Neuronal stem cell (in vitro differentiated cells): ENCODE results near the gene ACTR6.

Experiments
- DNase-seq: peaks from one replicate; pipeline ENCODE4 v3.0.0-alpha.2; 2013; ENCODE audit warnings: low spot score
- H2AFZ ChIP-seq: one replicate; pipeline ENCODE4 v1.6.1; 2013; ENCODE audit warnings: mild to moderate bottlenecking, low read length, inconsistent platforms
- H2AK5ac ChIP-seq: 2 replicates; pipeline ENCODE4 v1.6.1; 2013; ENCODE audit warnings: low read depth, mild to moderate bottlenecking, inconsistent platforms, low read length, moderate library complexity, mixed read lengths
- H2BK120ac ChIP-seq: 2 replicates; pipeline ENCODE4 v1.6.1; 2013; ENCODE audit warnings: low read depth, mild to moderate bottlenecking, inconsistent platforms, low read length, moderate library complexity, mixed read lengths
- H2BK12ac ChIP-seq: one replicate; pipeline ENCODE4 v1.6.1; 2013; ENCODE audit warnings: low read length, inconsistent platforms
- H2BK15ac ChIP-seq: 2 replicates; pipeline ENCODE4 v1.6.1; 2013; ENCODE audit warnings: mild to moderate bottlenecking, low read length, inconsistent platforms, mixed read lengths
- H2BK5ac ChIP-seq: one replicate; pipeline ENCODE4 v1.6.1; 2013; ENCODE audit warnings: inconsistent platforms, mild to moderate bottlenecking, low read length, moderate library complexity
- H3K14ac ChIP-seq: one replicate; pipeline ENCODE4 v1.6.1; 2013; ENCODE audit warnings: low read length, inconsistent platforms
- H3K18ac ChIP-seq: 2 replicates; pipeline ENCODE4 v1.6.1; 2013; ENCODE audit warnings: low read length, inconsistent platforms
- H3K23ac ChIP-seq: 2 replicates; pipeline ENCODE4 v1.6.1; 2013; ENCODE audit warnings: low read depth, mild to moderate bottlenecking, mixed read lengths, low read length, inconsistent platforms; ENCODE audit not compliant: poor library complexity
- H3K27ac ChIP-seq: replicated peaks from 3 replicates; pipeline ENCODE4 v1.5.1; 2013; ENCODE audit warnings: low read length, inconsistent platforms
- H3K27me3 ChIP-seq, 3 experiments: 2 replicates each; pipeline ENCODE4 v1.6.1; 2013; ENCODE audit warnings: low read length in 3 of 3, mild to moderate bottlenecking in 2 of 3, inconsistent platforms in 1 of 3, low read depth in 1 of 3, mixed read lengths in 1 of 3, moderate library complexity in 1 of 3; ENCODE audit not compliant: control insufficient read depth in 3 of 3, insufficient read depth in 3 of 3
- H3K36me3 ChIP-seq, 2 donors: replicated peaks in 1 of 2; 2 replicates each; pipeline ENCODE4 v1.6.1; 2013; ENCODE audit warnings: low read length in 2 of 2; ENCODE audit not compliant: control insufficient read depth in 2 of 2, insufficient read depth in 2 of 2
- H3K4ac ChIP-seq: 2 replicates; pipeline ENCODE4 v1.6.1; 2013; ENCODE audit warnings: inconsistent platforms, mild to moderate bottlenecking, low read length, moderate library complexity
- H3K4me1 ChIP-seq, 2 donors: 1 replicate in 1 of 2; 2 replicates in 1 of 2; pipeline ENCODE4 v1.6.1; 2013; ENCODE audit warnings: low read length in 2 of 2, low read depth in 1 of 2; ENCODE audit not compliant: control insufficient read depth in 2 of 2, insufficient read depth in 1 of 2
- H3K4me2 ChIP-seq: one replicate; pipeline ENCODE4 v1.6.1; 2013; ENCODE audit warnings: mild to moderate bottlenecking, low read length, inconsistent platforms; ENCODE audit not compliant: insufficient read depth, poor library complexity, severe bottlenecking
- H3K4me3 ChIP-seq, 2 donors: 2 replicates each; pipeline ENCODE4 v1.5.1; 2013; ENCODE audit warnings: low read length in 2 of 2, mild to moderate bottlenecking in 2 of 2, inconsistent platforms in 1 of 2, moderate library complexity in 1 of 2
- H3K79me1 ChIP-seq: one replicate; pipeline ENCODE4 v1.6.1; 2013; ENCODE audit warnings: low read depth, mild to moderate bottlenecking, inconsistent platforms, low read length, moderate library complexity
- H3K9ac ChIP-seq: one replicate; pipeline ENCODE4 v1.6.1; 2013; ENCODE audit warnings: mild to moderate bottlenecking, low read depth, low read length, inconsistent platforms; ENCODE audit not compliant: poor library complexity
- H3K9me3 ChIP-seq, 2 donors: replicated peaks in 1 of 2; 2 replicates each; pipeline versions ENCODE3 to v1.6.1; 2013; ENCODE audit warnings: low read length in 2 of 2, mild to moderate bottlenecking in 2 of 2, inconsistent platforms in 1 of 2, low read depth in 1 of 2, mixed read lengths in 1 of 2, moderate library complexity in 1 of 2; ENCODE audit not compliant: control insufficient read depth in 2 of 2, insufficient read depth in 1 of 2
- H4K8ac ChIP-seq: one replicate; pipeline ENCODE4 v1.6.1; 2013; ENCODE audit warnings: low read depth, mild to moderate bottlenecking, inconsistent platforms, low read length, moderate library complexity
- H4K91ac ChIP-seq: one replicate; pipeline ENCODE4 v1.6.1; 2013; ENCODE audit warnings: low read length, low read depth, mild to moderate bottlenecking, inconsistent platforms; ENCODE audit not compliant: poor library complexity
- WGBS, 2 donors: extraction: QIAGEN DNeasy Blood & Tissue Kit; methylation state at CpG; one replicate each; pipeline ENCODE4 v1.1.7; 2013; ENCODE audit warnings: missing lambda C conversion rate in 2 of 2, mixed read lengths in 1 of 2; ENCODE audit not compliant: insufficient read length in 2 of 2, insufficient replicate concordance in 1 of 2; ENCODE audit errors: extremely low coverage in 2 of 2; 5-methylcytosine and 5-hydroxymethylcytosine counted together

The ACTR6 gene

GRCh38 chr12:100238801-100239200 lies 38.2 kb downstream of the ACTR6 start:
- Histone ChIP-seq H3K4me2 (no peak overlapping the region), H3K4me3 (no peak overlapping the region), H3K36me3 (no peaks in the 10 kb centered on the region), H2BK12ac (no peak overlapping the region), H3K9me3 (no peaks in the 10 kb centered on the region), H4K8ac (no peak overlapping the region), H2BK120ac (no peak overlapping the region), H3K4ac (no peak overlapping the region), H3K9ac (no peak overlapping the region), H3K27me3 (no peaks in the 10 kb centered on the region), H3K18ac (no peak overlapping the region), H3K27ac (no peak overlapping the region), H3K23ac (no peak overlapping the region), H3K79me1 (peaks cover under 1% of the 10 kb centered on the region), H4K91ac (no peak overlapping the region), H2BK5ac (no peak overlapping the region), H3K14ac (no peak overlapping the region), H3K4me1 (no peaks in the 10 kb centered on the region), H2AK5ac (no peak overlapping the region), H2AFZ (no peak overlapping the region), H2BK15ac (no peak overlapping the region)
- WGBS, 2 donors = no CpG with 5 or more reads among the region's 3 CpGs
- no peak for DNase-seq

GRCh38 chr12:100239589-100239988 lies 39.0 kb downstream of the ACTR6 start:
- no peak overlapping the region for H3K4me3 ChIP-seq
- WGBS, 2 donors = no CpG with 5 or more reads among the region's 1 CpG
- no peaks in the 10 kb centered on the region for H3K9me3 ChIP-seq
- no peak overlapping the region for H2BK15ac ChIP-seq
- no peak overlapping the region for H3K23ac ChIP-seq
- H3K79me1 ChIP-seq = no peaks in the 10 kb centered on the region
- no peak overlapping the region for H2AK5ac ChIP-seq
- H2BK12ac ChIP-seq = no peak overlapping the region
- no peak overlapping the region for H3K4ac ChIP-seq
- no peak overlapping the region for H3K27ac ChIP-seq
- no peak overlapping the region for H3K14ac ChIP-seq
- no peak overlapping the region for H2BK120ac ChIP-seq
- no peak overlapping the region for H3K18ac ChIP-seq
- DNase-seq = no peak
- H3K36me3 ChIP-seq = no peaks in the 10 kb centered on the region
- no peak overlapping the region for H2BK5ac ChIP-seq
- H4K8ac ChIP-seq = no peak overlapping the region
- no peak overlapping the region for H4K91ac ChIP-seq
- H3K4me1 ChIP-seq = no peaks in the 10 kb centered on the region
- H2AFZ ChIP-seq = no peak overlapping the region
- H3K4me2 ChIP-seq = no peak overlapping the region
- no peaks in the 10 kb centered on the region for H3K27me3 ChIP-seq
- no peak overlapping the region for H3K9ac ChIP-seq

- Histone ChIP-seq H3K79me1 (no peaks in the 10 kb centered on the region), H4K8ac (no peak overlapping the region), H3K18ac (no peak overlapping the region), H3K4me2 (no peak overlapping the region), H2BK5ac (no peak overlapping the region), H3K4me3 (no peak overlapping the region), H3K9ac (no peak overlapping the region), H4K91ac (no peak overlapping the region), H2AFZ (no peak overlapping the region), H2BK120ac (no peak overlapping the region), H2BK12ac (no peak overlapping the region), H3K23ac (no peak overlapping the region), H3K27ac (no peak overlapping the region), H2AK5ac (no peak overlapping the region), H3K9me3 (no peaks in the 10 kb centered on the region), H2BK15ac (no peak overlapping the region), H3K4ac (no peak overlapping the region), H3K27me3 (no peaks in the 10 kb centered on the region), H3K14ac (no peak overlapping the region), H3K4me1 (no peaks in the 10 kb centered on the region), H3K36me3 (no peaks in the 10 kb centered on the region)
- DNase-seq = no peak
- WGBS, 2 donors = 100% methylated on average over 1 of the region's 5 CpGs
Measured at GRCh38 chr12:100243137-100243536, 42.5 kb downstream of the ACTR6 start.

GRCh38 chr12:100247765-100248164 lies 47.1 kb downstream of the ACTR6 start:
- no peak overlapping the region for H3K27ac ChIP-seq
- no peak overlapping the region for H2BK15ac ChIP-seq
- H4K91ac ChIP-seq = no peak overlapping the region
- no peak overlapping the region for H3K18ac ChIP-seq
- H2BK5ac ChIP-seq = no peak overlapping the region
- no peak overlapping the region for H4K8ac ChIP-seq
- no peaks in the 10 kb centered on the region for H3K36me3 ChIP-seq
- H3K79me1 ChIP-seq = no peaks in the 10 kb centered on the region
- no peak overlapping the region for H3K4ac ChIP-seq
- H3K9me3 ChIP-seq = no peaks in the 10 kb centered on the region
- H2BK12ac ChIP-seq = no peak overlapping the region
- H3K9ac ChIP-seq = no peak overlapping the region
- no peak overlapping the region for H3K4me3 ChIP-seq
- H2AK5ac ChIP-seq = no peak overlapping the region
- H3K4me2 ChIP-seq = no peak overlapping the region
- no peaks in the 10 kb centered on the region for H3K4me1 ChIP-seq
- H3K14ac ChIP-seq = no peak overlapping the region
- no CpG with 5 or more reads among the region's 4 CpGs for WGBS, 2 donors
- no peak overlapping the region for H3K23ac ChIP-seq
- H2BK120ac ChIP-seq = no peak overlapping the region
- H2AFZ ChIP-seq = no peak overlapping the region
- no peaks in the 10 kb centered on the region for H3K27me3 ChIP-seq
- DNase-seq = no peak
